Measurements from ENCODE around the gene SLC25A52. TPM values are rescaled to one million over a fixed set of nuclear protein-coding genes. Genes with fewer than 3 reads are reported as not detected.

Gene SLC25A52
- total RNA-seq, 1 donor from 2014 or later = not detected

Other genes with a start within 250 kb of the SLC25A52 start
- not detected in 2 replicates for gene TTR, start 169.0 kb downstream of the SLC25A52 start, total RNA-seq
- 0.54 and 2.0 TPM in 2 replicates for gene B4GALT6, start 76.3 kb downstream of the SLC25A52 start, total RNA-seq
- 40.6 and 48.4 TPM in 2 replicates for gene TRAPPC8, start 182.2 kb upstream of the SLC25A52 start, total RNA-seq